AG04450 (cell line): ENCODE results near the gene CDC6. TPM values are rescaled to one million over a fixed set of nuclear protein-coding genes. Genes with fewer than 3 reads are reported as not detected.
A peak's percentile ranks its signal among the peaks of the same experiment; 100 is the strongest.

Experiments
- CTCF ChIA-PET: fragments of 300-600, 350-600 bp; formaldehyde crosslinking; extraction: SDS; loops from one replicate; lab custom pipeline; 2022; ENCODE audit warnings: antibody characterized with exemption, inconsistent platforms; lab: Charles Lee
- POLR2A ChIA-PET: fragments of 350-600 bp; formaldehyde crosslinking; extraction: SDS; loops from one replicate; lab custom pipeline; 2021; ENCODE audit warnings: antibody characterized with exemption, inconsistent platforms; lab: Yijun Ruan, JAX
- DNase-seq: peaks from one replicate; pipeline ENCODE4 v3.0.0-alpha.2; 2011; ENCODE audit warnings: low read depth, low spot score
- H3K27ac ChIP-seq: one replicate; pipeline ENCODE4 v1.5.1; 2012; ENCODE audit warnings: low read depth, low read length, control low read depth
- H3K27me3 ChIP-seq: one replicate; pipeline ENCODE4 v1.6.0; 2012; ENCODE audit warnings: low read length; ENCODE audit not compliant: control insufficient read depth, insufficient read depth
- H3K4me3 ChIP-seq: 2 replicates; pipeline ENCODE4 v1.5.1; 2011; ENCODE audit warnings: mild to moderate bottlenecking, low read depth, low read length, control low read depth
- H3K9me3 ChIP-seq: 2 replicates; pipeline ENCODE4 v1.5.1; 2012; ENCODE audit warnings: low read length; ENCODE audit not compliant: control insufficient read depth, insufficient read depth
- CTCF ChIP-seq: IDR thresholded peaks from 2 replicates; pipeline ENCODE4 v1.5.1; 2011; ENCODE audit warnings: low read depth, low read length, control low read depth, inconsistent platforms
- polyA plus RNA-seq: library from polyadenylated mRNA; depleted of rRNA; stranded (reverse); fragments of >200 nt; gene quantifications from 2 replicates; pipeline ENCODE4 v1.2.3, GENCODE V29; 2011

CDC6 gene
- polyA plus RNA-seq, 1 experiment: 8.6 TPM

GRCh38 chr17:40329839-40330794 lies 42.4 kb downstream of the CDC6 start:
- Histone ChIP-seq H3K27ac (no peak overlapping the region), H3K4me3 (no peak overlapping the region), H3K27me3 (no peaks in the 10 kb centered on the region), H3K9me3 (no peaks in the 10 kb centered on the region; the same call in 1 of the 2 replicates)
- DNase-seq: no peak
- ChIA-PET CTCF (interaction anchor here (0.8 kb wide), 1 partner anchor 11 kb away, joined by 3 read pairs; no protein-coding TSS in a partner anchor), POLR2A (interaction anchor here (0.6 kb wide), 1 partner anchor 13 kb away, joined by 7 read pairs; no protein-coding TSS in a partner anchor)
- no peak for TF ChIP-seq CTCF

GRCh38 chr17:40330850-40331470 lies 43.3 kb downstream of the CDC6 start:
- Histone ChIP-seq H3K27ac (no peak overlapping the region), H3K27me3 (no peaks in the 10 kb centered on the region), H3K4me3 (no peak overlapping the region), H3K9me3 (no peaks in the 10 kb centered on the region; the same call in 1 of the 2 replicates)
- no peak for DNase-seq
- POLR2A ChIA-PET: interaction anchor here (0.6 kb wide), 1 partner anchor 14 kb away, joined by 7 read pairs; no protein-coding TSS in a partner anchor
- TF ChIP-seq CTCF: no peak
- CTCF ChIA-PET: interaction anchor here (0.8 to 1.6 kb wide), 2 partner anchors 12 to 112 kb away, joined by 3 to 4 read pairs; partner anchors contain the start of gene WIPF2

- CTCF ChIA-PET: interaction anchor here (1.6 kb wide), 1 partner anchor 113 kb away, joined by 4 read pairs; the partner anchor contains the start of gene WIPF2
- no peaks in the 10 kb centered on the region; the same call in 1 of the 2 replicates for H3K9me3 ChIP-seq
- peak overlapping the region; percentile 52 for H3K27ac ChIP-seq
- H3K27me3 ChIP-seq: no peaks in the 10 kb centered on the region
- DNase-seq: no peak
- POLR2A ChIA-PET: no interaction called here
- TF ChIP-seq CTCF: no peak
- no peak overlapping the region for H3K4me3 ChIP-seq
Measured at GRCh38 chr17:40331743-40332641, 44.3 kb downstream of the CDC6 start.

- CTCF ChIA-PET: interaction anchor here (0.7 to 0.9 kb wide), 2 partner anchors 17 to 20 kb away, joined by 3 to 4 read pairs; no protein-coding TSS in a partner anchor
- POLR2A ChIA-PET: interaction anchor here (0.6 kb wide), 1 partner anchor 51 kb away, joined by 3 read pairs; no protein-coding TSS in a partner anchor
- no peak overlapping the region for H3K27ac ChIP-seq
Measured at GRCh38 chr17:40333781-40334448, 46.2 kb downstream of the CDC6 start.

More at GRCh38 chr17:40333781-40334448, 46.2 kb downstream of the CDC6 start:
- no peak overlapping the region for H3K4me3 ChIP-seq
- no peaks in the 10 kb centered on the region for H3K27me3 ChIP-seq
- no peaks in the 10 kb centered on the region; the same call in 1 of the 2 replicates for H3K9me3 ChIP-seq
- TF ChIP-seq CTCF: no peak
- no peak for DNase-seq
